GM19099 (cell line): Measurements from ENCODE around the gene KLF5.

Experiments
- POLR2A ChIP-seq: IDR thresholded peaks from 3 replicates; pipeline ENCODE4 v1.6.1; 2011; ENCODE audit warnings: low read depth; ENCODE audit not compliant: insufficient read length; ENCODE audit errors: extremely low read depth

The KLF5 gene

GRCh38 chr13:73072239-73072900, 13.6 kb downstream of the KLF5 start:
- no peak for TF ChIP-seq POLR2A

GRCh38 chr13:73073050-73073449, 14.2 kb downstream of the KLF5 start:
- TF ChIP-seq POLR2A: no peak

GRCh38 chr13:73074014-73074413, 15.2 kb downstream of the KLF5 start:
- TF ChIP-seq POLR2A: no peak

DNA sequence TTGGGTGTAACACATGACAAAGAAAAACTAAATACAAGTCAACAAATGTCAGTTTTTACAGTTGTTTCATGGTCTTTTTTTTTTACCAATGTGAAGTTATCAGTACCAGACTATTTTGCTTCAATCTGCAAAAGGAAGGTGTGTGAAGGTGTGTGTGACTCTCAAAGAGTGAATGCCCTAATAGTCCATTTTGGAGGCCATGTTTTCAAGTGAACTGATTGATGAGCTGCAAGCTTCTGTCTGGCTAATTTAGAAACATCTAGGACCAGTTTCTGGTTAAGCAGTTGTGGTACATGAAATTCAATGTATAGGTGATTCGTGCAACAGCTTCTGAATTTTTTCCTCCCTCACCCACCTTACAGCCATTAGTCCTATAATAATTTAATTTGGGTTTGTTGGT, 16.1 kb downstream of the KLF5 start:
- no peak for TF ChIP-seq POLR2A

- TF ChIP-seq POLR2A: no peak
These were observed 16.7 kb downstream of the KLF5 start for GRCh38 chr13:73075546-73075945.

- no peak for TF ChIP-seq POLR2A
These were observed 17.1 kb downstream of the KLF5 start for GRCh38 chr13:73075954-73076353.

- TF ChIP-seq POLR2A: no peak
These were observed 19.1 kb downstream of the KLF5 start for GRCh38 chr13:73077865-73078264.

- TF ChIP-seq POLR2A: no peak
These were observed 20.6 kb downstream of the KLF5 start for GRCh38 chr13:73079359-73079758.

GRCh38 chr13:73081256-73081915, 22.6 kb downstream of the KLF5 start:
- no peak for TF ChIP-seq POLR2A

DNA sequence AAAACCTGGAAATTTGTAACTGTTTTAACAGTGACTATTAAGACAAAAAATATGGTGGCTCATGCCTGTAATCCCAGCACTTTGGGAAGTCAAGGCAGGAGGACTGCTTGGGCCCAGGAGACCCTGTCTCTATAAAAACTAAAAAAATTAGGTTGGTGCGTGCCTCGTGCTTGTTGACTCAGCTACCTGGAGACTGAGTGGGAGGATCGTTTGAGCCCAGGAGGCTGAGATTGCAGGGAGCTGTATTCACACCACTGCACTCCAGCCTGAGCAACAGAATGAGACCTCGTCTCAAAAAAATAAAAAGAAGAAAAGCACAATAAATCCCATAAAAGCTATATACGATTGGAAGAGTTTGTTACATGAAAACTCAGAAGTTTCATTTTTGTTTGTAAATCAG, 23.7 kb downstream of the KLF5 start:
- no peak for TF ChIP-seq POLR2A

DNA sequence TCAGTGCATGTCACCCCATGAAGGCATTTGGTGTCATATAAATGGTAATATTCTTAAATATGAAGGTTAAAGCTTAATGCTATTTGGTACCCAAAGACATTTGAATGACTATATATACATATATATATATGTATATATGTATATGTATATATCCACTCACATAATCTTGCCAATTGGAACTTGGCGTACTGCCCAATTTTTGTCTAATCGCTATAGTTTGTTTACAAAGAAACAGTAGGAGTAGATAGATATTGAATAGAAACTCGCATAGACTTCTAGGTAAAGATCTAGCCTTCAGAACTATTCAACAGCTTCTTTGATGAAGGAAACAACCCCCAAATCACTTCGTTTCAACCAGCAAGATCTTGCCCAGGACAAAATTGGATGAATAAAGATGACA, 24.1 kb downstream of the KLF5 start:
- no peak for TF ChIP-seq POLR2A

GRCh38 chr13:73088332-73088935, 29.6 kb downstream of the KLF5 start:
- TF ChIP-seq POLR2A: no peak

GRCh38 chr13:73089213-73089612, 30.4 kb downstream of the KLF5 start:
- TF ChIP-seq POLR2A: no peak

- TF ChIP-seq POLR2A: no peak
These were observed 31.5 kb downstream of the KLF5 start for GRCh38 chr13:73090116-73090822.

DNA sequence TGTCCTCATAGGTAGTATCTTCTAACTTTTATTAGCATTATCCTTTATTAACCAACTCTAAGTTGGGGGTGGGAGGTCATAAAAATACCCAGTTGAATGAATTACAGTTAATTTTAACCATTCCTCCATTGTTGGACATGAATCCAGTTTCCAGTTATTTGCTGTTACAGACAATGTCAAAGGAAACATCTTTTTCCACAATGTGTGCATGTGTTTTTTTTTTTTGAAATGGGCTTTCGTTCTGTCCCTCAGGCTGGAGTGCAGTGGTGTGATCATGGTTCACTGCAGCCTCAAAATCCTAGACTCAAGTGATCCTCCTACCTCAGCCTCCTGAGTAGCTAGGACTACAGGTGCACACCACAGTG, 32.0 kb downstream of the KLF5 start:
- TF ChIP-seq POLR2A: no peak

DNA sequence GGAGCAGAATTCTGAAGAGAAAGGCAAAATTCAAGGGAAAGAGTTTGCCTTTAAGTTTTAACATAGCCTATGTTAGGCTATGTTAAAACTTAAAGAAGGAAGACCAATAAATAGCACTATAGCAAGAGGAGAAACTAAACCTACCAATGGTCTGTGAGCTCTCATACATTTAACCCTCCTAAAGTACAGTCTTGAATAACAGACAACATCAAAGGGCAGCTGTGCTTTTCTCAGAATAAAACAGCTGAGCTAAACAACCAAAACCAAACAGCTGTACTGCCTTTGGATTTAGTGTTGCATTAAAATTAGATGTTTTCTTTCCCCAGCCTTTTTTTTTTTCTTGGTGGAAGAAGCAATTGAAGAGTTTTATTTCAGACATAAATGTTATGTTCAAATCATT, 34.0 kb downstream of the KLF5 start:
- TF ChIP-seq POLR2A: no peak
